NOMO-1 treated with dmso at 0.1 percent for 144 hours (cell line): Measurements from ENCODE around the gene WDFY2.
A peak's percentile ranks its signal among the peaks of the same experiment; 100 is the strongest.

Source experiments
- DNase-seq: peaks from one replicate; lab custom pipeline; 2025; ENCODE audit not compliant: unreplicated experiment; lab: John Stamatoyannopoulos, UW

Gene WDFY2

GRCh38 chr13:51786425-51787265 lies 202.4 kb downstream of the WDFY2 start:
- no peak for DNase-seq

GRCh38 chr13:51793570-51794271 lies 209.5 kb downstream of the WDFY2 start:
- peak; percentile 87 for DNase-seq

- DNase-seq: no peak
These were observed 210.7 kb downstream of the WDFY2 start for GRCh38 chr13:51794964-51795363.

GRCh38 chr13:51795419-51795818 lies 211.2 kb downstream of the WDFY2 start:
- DNase-seq: no peak

- DNase-seq: no peak
These were observed 212.3 kb downstream of the WDFY2 start for GRCh38 chr13:51796546-51796945.

- DNase-seq: no peak
These were observed 213.6 kb downstream of the WDFY2 start for GRCh38 chr13:51797664-51798488.

- DNase-seq: no peak
These were observed 215.0 kb downstream of the WDFY2 start for GRCh38 chr13:51799261-51799660.

- no peak for DNase-seq
These were observed 216.2 kb downstream of the WDFY2 start for GRCh38 chr13:51800486-51800885.

GRCh38 chr13:51801631-51802099 lies 217.4 kb downstream of the WDFY2 start:
- no peak for DNase-seq

GRCh38 chr13:51802631-51803418 lies 218.6 kb downstream of the WDFY2 start:
- no peak for DNase-seq

- DNase-seq: peak; percentile 86
These were observed 219.4 kb downstream of the WDFY2 start, which contains the start of gene DHRS12 for GRCh38 chr13:51803422-51804294. TSS of gene DHRS12 (minus strand) at chr13:51804163. CDS start at chr13:51799659, 4,504 bp downstream.

GRCh38 chr13:51804295-51805172 lies 220.3 kb downstream of the WDFY2 start:
- no peak for DNase-seq

GRCh38 chr13:51805313-51805712 lies 221.1 kb downstream of the WDFY2 start:
- no peak for DNase-seq

GRCh38 chr13:51805925-51806324 lies 221.7 kb downstream of the WDFY2 start:
- DNase-seq: no peak

GRCh38 chr13:51806566-51806965 lies 222.3 kb downstream of the WDFY2 start:
- DNase-seq: no peak

GRCh38 chr13:51807041-51807440 lies 222.8 kb downstream of the WDFY2 start:
- no peak for DNase-seq

GRCh38 chr13:51808811-51809210 lies 224.5 kb downstream of the WDFY2 start:
- DNase-seq: no peak

- no peak for DNase-seq
These were observed 226.8 kb downstream of the WDFY2 start for GRCh38 chr13:51811046-51811445.
